Prostate gland (tissue), 2 donors: ENCODE measurements around the gene CCNI2. TPM values are rescaled to one million over a fixed set of nuclear protein-coding genes. Genes with fewer than 3 reads are reported as not detected.

Source experiments
- DNase-seq: peaks from one replicate; pipeline ENCODE4 v3.0.0-alpha.2; 2019; ENCODE audit warnings: low spot score
- H3K27ac ChIP-seq, 2 donors: fragments of 200-600 bp; sonication (generic); 2 replicates each; pipeline ENCODE4 v1.5.1; 2017 to 2019
- H3K27me3 ChIP-seq: fragments of 200-600 bp; sonication (generic); replicated peaks from 2 replicates; pipeline ENCODE4 v1.5.1; 2019; ENCODE audit not compliant: insufficient read depth
- H3K36me3 ChIP-seq, 2 donors: fragments of 200-600 bp; sonication (generic); 1 replicate in 1 of 2; 2 replicates in 1 of 2; pipeline versions ENCODE4 v1.5.1 to v1.8.1; 2017 to 2019
- H3K4me1 ChIP-seq: fragments of 200-600 bp; sonication (generic); replicated peaks from 2 replicates; pipeline ENCODE4 v1.5.1; 2019
- H3K4me3 ChIP-seq, 2 donors: fragments of 200-600 bp; sonication (generic); 2 replicates each; pipeline ENCODE4 v1.5.1; 2017 to 2019
- H3K9me3 ChIP-seq: fragments of 200-600 bp; sonication (generic); 2 replicates; pipeline ENCODE4 v1.5.1; 2017
- POLR2A ChIP-seq: fragments of 450-650 bp; IDR thresholded peaks from one replicate; pipeline ENCODE4 v1.6.1; 2016; ENCODE audit warnings: antibody characterized with exemption, mild to moderate bottlenecking
- POLR2AphosphoS5 ChIP-seq: sonication (generic); formaldehyde crosslinking; IDR thresholded peaks from one replicate; pipeline ENCODE4 v1.6.1; 2017; ENCODE audit warnings: antibody characterized with exemption
- WGBS: methylation state at CpG from one replicate; pipeline ENCODE4 v1.1.5; 2018; 5-methylcytosine and 5-hydroxymethylcytosine counted together
- intact Hi-C: fragments of 100-400 bp; cut with DNase I; formaldehyde crosslinking; loops from one replicate; pipeline ENCODE4 v1.14.2; 2022
- total RNA-seq, 2 donors: library from RNA; depleted of rRNA; stranded (reverse); fragments of >200 nt; gene quantifications; one replicate each; pipeline ENCODE4 v1.1.0, GENCODE V29; 2016
- TF ChIP-seq, protein P1 (sequence below), 4 experiments: fragments of 200-600 bp in 2 of 4; fragments of 450-650 bp in 2 of 4; sonication (generic) in 2 of 4; IDR thresholded peaks; 1 replicate in 3 of 4; 2 replicates in 1 of 4; pipeline ENCODE4 v1.5.1; 2016 to 2019; ENCODE audit warnings: antibody characterized with exemption in 4 of 4, mild to moderate bottlenecking in 2 of 4, moderate library complexity in 2 of 4

CCNI2 gene
- total RNA-seq, 2 donors from 2014 or later, result 5.9 TPM; not detected in 1

DNA sequence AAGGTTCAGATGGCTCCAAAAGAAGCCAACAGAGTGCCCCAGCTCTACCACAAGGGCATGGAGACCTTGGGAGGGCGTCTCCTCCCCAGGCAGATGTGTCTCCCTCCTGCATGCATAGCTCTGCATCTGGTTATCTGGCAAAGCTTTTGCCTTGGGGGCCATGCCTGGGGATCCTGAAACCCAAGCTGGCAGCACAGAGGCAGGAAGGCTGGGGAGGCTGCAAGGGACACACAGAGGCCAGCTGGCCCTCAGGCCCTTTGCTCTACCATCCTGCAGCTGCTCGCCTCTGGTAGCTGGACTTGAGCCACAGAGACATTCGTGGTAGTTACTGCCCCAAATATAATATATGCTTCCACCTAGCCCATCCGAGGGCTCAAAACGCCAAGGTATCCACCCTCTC is 25.9 kb downstream of the CCNI2 start:
- TF ChIP-seq, protein P1, sequence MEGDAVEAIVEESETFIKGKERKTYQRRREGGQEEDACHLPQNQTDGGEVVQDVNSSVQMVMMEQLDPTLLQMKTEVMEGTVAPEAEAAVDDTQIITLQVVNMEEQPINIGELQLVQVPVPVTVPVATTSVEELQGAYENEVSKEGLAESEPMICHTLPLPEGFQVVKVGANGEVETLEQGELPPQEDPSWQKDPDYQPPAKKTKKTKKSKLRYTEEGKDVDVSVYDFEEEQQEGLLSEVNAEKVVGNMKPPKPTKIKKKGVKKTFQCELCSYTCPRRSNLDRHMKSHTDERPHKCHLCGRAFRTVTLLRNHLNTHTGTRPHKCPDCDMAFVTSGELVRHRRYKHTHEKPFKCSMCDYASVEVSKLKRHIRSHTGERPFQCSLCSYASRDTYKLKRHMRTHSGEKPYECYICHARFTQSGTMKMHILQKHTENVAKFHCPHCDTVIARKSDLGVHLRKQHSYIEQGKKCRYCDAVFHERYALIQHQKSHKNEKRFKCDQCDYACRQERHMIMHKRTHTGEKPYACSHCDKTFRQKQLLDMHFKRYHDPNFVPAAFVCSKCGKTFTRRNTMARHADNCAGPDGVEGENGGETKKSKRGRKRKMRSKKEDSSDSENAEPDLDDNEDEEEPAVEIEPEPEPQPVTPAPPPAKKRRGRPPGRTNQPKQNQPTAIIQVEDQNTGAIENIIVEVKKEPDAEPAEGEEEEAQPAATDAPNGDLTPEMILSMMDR (IDR thresholded peaks at IDR 0.05), result no peak
- no peak for TF ChIP-seq POLR2AphosphoS5
- TF ChIP-seq POLR2A, result no peak
- DNase-seq, result no peak
- intact Hi-C loops, result no loop called here
- WGBS, result 90% methylated on average over 5 of the region's 5 CpGs
- H3K9me3 ChIP-seq, result no peaks in the 10 kb centered on the region
- no peak overlapping the region for H3K27ac ChIP-seq
- H3K27me3 ChIP-seq, result no peaks in the 10 kb centered on the region
- H3K4me3 ChIP-seq, result no peak overlapping the region
- H3K36me3 ChIP-seq, result no peaks in the 10 kb centered on the region
- H3K4me1 ChIP-seq, result no peaks in the 10 kb centered on the region

DNA sequence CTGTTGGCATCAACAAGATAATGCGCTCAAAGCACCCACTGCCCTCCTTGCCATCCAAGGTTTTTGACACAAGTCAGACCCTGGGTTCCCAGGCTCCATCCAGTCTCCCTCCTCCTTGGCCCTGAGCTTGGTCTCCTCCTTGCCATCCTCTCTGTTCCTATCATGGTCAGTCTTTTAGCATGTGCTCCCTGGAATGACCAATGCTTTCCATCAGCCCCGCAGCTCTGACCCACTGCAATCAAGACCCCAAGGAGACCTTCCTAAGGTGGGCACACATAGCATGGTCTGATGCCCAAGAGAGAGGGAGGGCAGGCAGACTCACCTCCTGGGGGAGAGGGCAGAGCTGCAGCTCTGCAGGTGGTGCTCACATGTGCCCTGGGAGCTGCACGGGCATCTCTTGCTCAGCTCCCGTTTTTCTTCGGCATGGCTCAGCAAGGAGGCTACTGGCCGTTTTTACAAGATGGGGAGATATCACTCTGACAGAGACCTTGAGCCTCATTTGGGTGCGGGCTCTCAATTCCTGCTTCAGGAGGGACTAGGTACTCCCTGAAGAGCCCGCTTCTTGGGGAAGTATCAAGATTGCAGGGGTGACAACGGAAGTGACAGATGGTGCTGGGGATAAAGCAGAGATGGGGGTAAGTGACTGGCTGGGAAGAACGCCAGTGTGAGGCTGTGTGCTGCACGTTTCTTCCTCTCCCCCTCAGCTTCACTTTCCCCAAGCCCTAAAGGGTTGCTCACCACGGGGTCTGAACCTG is 26.6 kb downstream of the CCNI2 start:
- WGBS, result 61% methylated on average over 12 of the region's 12 CpGs
- no peaks in the 10 kb centered on the region for H3K36me3 ChIP-seq
- H3K4me3 ChIP-seq, result no peak overlapping the region
- no peaks in the 10 kb centered on the region for H3K27me3 ChIP-seq
- H3K4me1 ChIP-seq, result no peaks in the 10 kb centered on the region
- no peak overlapping the region for H3K27ac ChIP-seq
- no peak for DNase-seq
- intact Hi-C loops, result no loop called here
- TF ChIP-seq POLR2A, result no peak
- TF ChIP-seq POLR2AphosphoS5, result no peak
- TF ChIP-seq, protein P1 (IDR thresholded peaks at IDR 0.05), result no peak
- no peaks in the 10 kb centered on the region for H3K9me3 ChIP-seq

DNA sequence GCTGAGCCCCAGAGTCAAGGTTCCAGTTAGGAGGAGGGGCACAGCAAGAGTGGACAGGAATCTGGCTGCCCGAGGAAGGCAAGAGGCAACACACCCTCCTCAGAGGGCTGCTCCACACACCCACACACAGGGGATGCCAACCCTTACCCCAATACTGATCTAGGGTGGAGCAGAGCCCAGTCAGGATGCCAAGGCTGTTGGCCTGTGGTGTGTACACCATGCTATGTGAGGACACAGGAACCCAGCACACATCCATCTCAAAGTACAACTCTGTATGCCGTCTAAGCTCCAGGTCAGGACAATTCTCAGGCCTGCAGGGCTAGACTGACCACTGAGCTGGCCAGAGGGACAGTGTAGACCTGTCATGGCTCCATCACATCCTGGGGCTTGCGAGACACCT is 27.2 kb downstream of the CCNI2 start:
- intact Hi-C loops, result no loop called here
- TF ChIP-seq POLR2AphosphoS5, result no peak
- TF ChIP-seq POLR2A, result no peak
- TF ChIP-seq, protein P1 (IDR thresholded peaks at IDR 0.05), result no peak
- H3K27ac ChIP-seq, result no peak overlapping the region
- no peaks in the 10 kb centered on the region for H3K36me3 ChIP-seq
- H3K27me3 ChIP-seq, result no peaks in the 10 kb centered on the region
- no peak for DNase-seq
- H3K9me3 ChIP-seq, result no peaks in the 10 kb centered on the region
- no peak overlapping the region for H3K4me3 ChIP-seq
- WGBS, result 64% methylated on average over 3 of the region's 3 CpGs
- H3K4me1 ChIP-seq, result no peaks in the 10 kb centered on the region

DNA sequence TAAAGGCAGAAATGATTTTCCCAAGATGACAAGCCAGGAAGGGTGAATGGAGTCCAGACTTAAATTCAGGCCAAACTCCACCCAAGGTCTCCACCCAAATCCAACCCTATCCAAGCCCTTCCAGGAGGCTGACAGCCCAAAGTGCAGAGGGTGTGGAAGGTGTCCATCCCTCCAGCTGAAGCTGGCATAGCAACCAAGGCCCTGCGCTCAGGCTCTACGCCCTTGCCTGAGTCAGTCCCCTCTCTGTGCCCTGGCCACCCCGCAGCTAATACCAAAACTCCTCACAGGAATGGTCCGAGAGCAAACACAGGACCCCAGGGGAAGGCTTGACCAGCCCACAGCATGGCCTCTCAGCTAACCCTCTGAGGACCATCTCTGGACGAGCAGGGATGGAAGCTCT is 27.7 kb downstream of the CCNI2 start:
- DNase-seq, result no peak
- intact Hi-C loops, result no loop called here
- TF ChIP-seq, protein P1 (IDR thresholded peaks at IDR 0.05), result no peak
- TF ChIP-seq POLR2A, result no peak
- no peak for TF ChIP-seq POLR2AphosphoS5
- WGBS, result 86% methylated on average over 5 of the region's 5 CpGs
- Histone ChIP-seq H3K9me3 (no peaks in the 10 kb centered on the region), H3K4me3 (no peak overlapping the region), H3K36me3 (no peaks in the 10 kb centered on the region), H3K4me1 (no peaks in the 10 kb centered on the region), H3K27me3 (no peaks in the 10 kb centered on the region), H3K27ac (no peak overlapping the region)

DNA sequence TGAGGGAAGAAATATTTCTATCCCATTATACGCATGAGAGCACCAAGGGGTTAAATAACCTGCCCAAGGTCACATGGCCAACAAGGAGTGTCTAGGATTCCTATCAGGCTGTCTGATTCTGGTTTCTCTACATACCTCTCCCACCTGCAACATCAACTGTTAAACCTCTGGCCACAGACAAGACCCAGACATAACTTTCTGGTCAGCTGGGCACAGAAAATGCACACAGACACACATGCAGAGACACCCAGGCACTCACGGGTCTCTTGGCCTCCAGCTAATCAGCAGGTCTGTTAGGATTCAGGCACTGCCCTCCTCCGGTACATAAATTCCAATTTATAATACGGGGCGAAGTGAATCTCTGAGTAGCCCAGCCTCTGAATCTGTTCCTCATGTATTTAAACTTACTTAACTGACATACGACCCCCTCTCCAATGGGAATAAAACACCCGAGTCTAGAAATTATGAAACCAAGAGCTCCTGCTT is 28.3 kb downstream of the CCNI2 start:
- no peaks in the 10 kb centered on the region for H3K9me3 ChIP-seq
- intact Hi-C loops, result no loop called here
- no peak overlapping the region for H3K4me3 ChIP-seq
- WGBS, result 33% methylated on average over 7 of the region's 7 CpGs
- no peaks in the 10 kb centered on the region for H3K4me1 ChIP-seq
- H3K27me3 ChIP-seq, result no peaks in the 10 kb centered on the region
- TF ChIP-seq, protein P1 (IDR thresholded peaks at IDR 0.05), result no peak
- no peaks in the 10 kb centered on the region for H3K36me3 ChIP-seq
- H3K27ac ChIP-seq, result no peak overlapping the region
- DNase-seq, result no peak
